ENCODE results near the gene MALAT1. TPM values are rescaled to one million over a fixed set of nuclear protein-coding genes. Genes with fewer than 3 reads are reported as not detected.
"Not testable (repeated sequence)": the region's sequence is repeated elsewhere in the genome, so short reads cannot be mapped to it uniquely, and the experiment has no call there.

Gene MALAT1
- total RNA-seq, 1 donor from 2014 or later = 23,607 TPM

GRCh38 chr11:65521777-65522521 is 23.1 kb downstream of the MALAT1 start:
- DNase-seq = not testable (repeated sequence)

- DNase-seq = not testable (repeated sequence)
Measured at GRCh38 chr11:65522718-65523630, 24.1 kb downstream of the MALAT1 start.

- not testable (repeated sequence) for DNase-seq
Measured at GRCh38 chr11:65523631-65523968, 24.8 kb downstream of the MALAT1 start.

- DNase-seq = no peak
Measured at GRCh38 chr11:65524014-65524740, 25.3 kb downstream of the MALAT1 start.

GRCh38 chr11:65524741-65525545 is 26.1 kb downstream of the MALAT1 start, which contains the start of gene SCYL1:
Gene SCYL1 (plus strand): TSS chr11:65525083. CDS start chr11:65525154, 71 bp downstream.
- DNase-seq = peak; percentile 83

GRCh38 chr11:65525546-65526480 is 27.0 kb downstream of the MALAT1 start:
- no peak for DNase-seq

GRCh38 chr11:65526744-65527143 is 27.9 kb downstream of the MALAT1 start:
- DNase-seq = no peak

GRCh38 chr11:65528819-65529350 is 30.0 kb downstream of the MALAT1 start:
- no peak for DNase-seq

- DNase-seq = no peak
Measured at GRCh38 chr11:65529475-65530156, 30.8 kb downstream of the MALAT1 start.

GRCh38 chr11:65530157-65530496 is 31.3 kb downstream of the MALAT1 start:
- no peak for DNase-seq

GRCh38 chr11:65532388-65533064 is 33.7 kb downstream of the MALAT1 start:
- DNase-seq = no peak

GRCh38 chr11:65535102-65535501 is 36.3 kb downstream of the MALAT1 start:
- DNase-seq = no peak

GRCh38 chr11:65536412-65537295 is 37.8 kb downstream of the MALAT1 start:
- DNase-seq = no peak

- no peak for DNase-seq
Measured at GRCh38 chr11:65537296-65537597, 38.4 kb downstream of the MALAT1 start.

GRCh38 chr11:65537620-65538231 is 38.9 kb downstream of the MALAT1 start:
- no peak for DNase-seq

- no peak for DNase-seq
Measured at GRCh38 chr11:65538232-65538914, 39.5 kb downstream of the MALAT1 start.

Data from skin of body (tissue), 2 donors.